SK-N-SH (cell line): ENCODE measurements around the gene KRT2. TPM values are rescaled to one million over a fixed set of nuclear protein-coding genes. Genes with fewer than 3 reads are reported as not detected.

Source experiments
- CTCF ChIA-PET: fragments of 300-600, 350-600 bp; formaldehyde crosslinking; extraction: SDS; loops from one replicate; lab custom pipeline; 2021; lab: Yijun Ruan, JAX
- POLR2A ChIA-PET: fragments of 350-600 bp; sonication (Branson Sonifier 250); formaldehyde crosslinking; extraction: SDS; loops from one replicate; lab custom pipeline; 2020; ENCODE audit warnings: antibody characterized with exemption, inconsistent platforms; lab: Yijun Ruan, JAX
- DNase-seq: peaks from one replicate; pipeline ENCODE4 v3.0.0; 2012
- H2AFZ ChIP-seq: fragments of 200-600 bp; sonication (generic); 2 replicates; pipeline ENCODE4 v1.8.1; 2016; ENCODE audit warnings: antibody characterized with exemption, mild to moderate bottlenecking, low read depth
- H3F3A ChIP-seq: fragments of 200-600 bp; sonication (generic); replicated peaks from 2 replicates; pipeline ENCODE3; 2016; ENCODE audit warnings: antibody characterized with exemption, mild to moderate bottlenecking; ENCODE audit not compliant: insufficient read depth
- H3K27ac ChIP-seq, 2 experiments: fragments of 200-500 bp in 1 of 2; fragments of 200-600 bp in 1 of 2; sonication (Bioruptor generic) in 1 of 2; sonication (generic), shearing (Covaris generic) in 1 of 2; 2 replicates each; pipeline versions ENCODE4 v1.5.1 to v1.6.1; 2014 to 2016; ENCODE audit warnings: low read depth in 2 of 2, inconsistent platforms in 1 of 2, low read length in 1 of 2, mild to moderate bottlenecking in 1 of 2, mixed read lengths in 1 of 2
- H3K27me3 ChIP-seq: fragments of 200-600 bp; sonication (generic), shearing (Covaris generic); 2 replicates; pipeline ENCODE4 v1.6.1; 2016; ENCODE audit warnings: mixed run types; ENCODE audit not compliant: insufficient read depth
- H3K36me3 ChIP-seq, 2 experiments: fragments of 200-500 bp in 1 of 2; fragments of 200-600 bp in 1 of 2; sonication (Bioruptor generic) in 1 of 2; sonication (generic) in 1 of 2; replicated peaks in 1 of 2; 2 replicates each; pipeline versions ENCODE3 to v1.5.1; 2014 to 2016; ENCODE audit warnings: low read length in 1 of 2, mild to moderate bottlenecking in 1 of 2; ENCODE audit not compliant: insufficient read depth in 2 of 2, control insufficient read depth in 1 of 2
- H3K4me1 ChIP-seq, 2 experiments: fragments of 200-500 bp in 1 of 2; fragments of 200-600 bp in 1 of 2; sonication (Bioruptor generic) in 1 of 2; sonication (generic), shearing (Covaris generic) in 1 of 2; 2 replicates each; pipeline versions ENCODE4 v1.5.1 to v1.6.1; 2014 to 2016; ENCODE audit warnings: low read depth in 1 of 2, low read length in 1 of 2, mixed run types in 1 of 2; ENCODE audit not compliant: insufficient read depth in 2 of 2, control insufficient read depth in 1 of 2
- H3K4me2 ChIP-seq: fragments of 200-600 bp; sonication (generic), shearing (Covaris generic); 2 replicates; pipeline ENCODE4 v1.6.1; 2017; ENCODE audit warnings: mixed run types
- H3K4me3 ChIP-seq, 2 experiments: fragments of 200-500 bp in 1 of 2; fragments of 200-600 bp in 1 of 2; sonication (Bioruptor generic) in 1 of 2; sonication (generic), shearing (Covaris generic) in 1 of 2; 2 replicates each; pipeline versions ENCODE4 v1.5.1 to v1.8.1; 2014 to 2016; ENCODE audit warnings: low read depth in 2 of 2, inconsistent platforms in 1 of 2, low read length in 1 of 2, mild to moderate bottlenecking in 1 of 2, mixed read lengths in 1 of 2, moderate library complexity in 1 of 2
- H3K79me2 ChIP-seq: fragments of 200-600 bp; sonication (generic); 2 replicates; pipeline ENCODE4 v1.8.1; 2017; ENCODE audit warnings: mild to moderate bottlenecking; ENCODE audit not compliant: insufficient read depth
- H3K9ac ChIP-seq: fragments of 200-600 bp; sonication (generic); 2 replicates; pipeline ENCODE4 v1.6.1; 2017; ENCODE audit warnings: mixed run types
- H3K9me2 ChIP-seq: fragments of 200-600 bp; sonication (generic); 2 replicates; pipeline ENCODE4 v1.6.1; 2017; ENCODE audit warnings: mixed run types
- H3K9me3 ChIP-seq: fragments of 200-600 bp; sonication (generic); 2 replicates; pipeline ENCODE4 v1.6.1; 2017; ENCODE audit warnings: mixed run types, mild to moderate bottlenecking, moderate library complexity
- H4K20me1 ChIP-seq: fragments of 200-600 bp; sonication (generic); 2 replicates; pipeline ENCODE4 v1.6.1; 2017; ENCODE audit warnings: mild to moderate bottlenecking, mixed run types; ENCODE audit not compliant: insufficient read depth
- CHD2 ChIP-seq: fragments of 150-350 bp; IDR thresholded peaks from 2 replicates; pipeline ENCODE4 v1.6.1; 2018; ENCODE audit warnings: low read length; ENCODE audit not compliant: partially characterized antibody
- ELF1 ChIP-seq: IDR thresholded peaks from 2 replicates; pipeline ENCODE4 v1.4.0; 2012
- EZH2phosphoT487 ChIP-seq: fragments of 200-600 bp; sonication (generic); IDR thresholded peaks from 2 replicates; pipeline ENCODE4 v1.6.1; 2017; ENCODE audit warnings: low read depth, mixed run types, mild to moderate bottlenecking, antibody characterized with exemption, moderate library complexity, borderline replicate concordance
- FOSL2 ChIP-seq: IDR thresholded peaks from 2 replicates; pipeline ENCODE4 v1.4.0; 2012; ENCODE audit warnings: low read depth, mild to moderate bottlenecking, moderate library complexity, borderline replicate concordance
- FOXM1 ChIP-seq: IDR thresholded peaks from 2 replicates; pipeline ENCODE4 v1.4.0; 2012; ENCODE audit warnings: low read depth, mild to moderate bottlenecking
- GABPA ChIP-seq: IDR thresholded peaks from 2 replicates; pipeline ENCODE4 v1.4.0; 2012; ENCODE audit warnings: low read depth, mild to moderate bottlenecking
- JUND ChIP-seq: IDR thresholded peaks from 2 replicates; pipeline ENCODE4 v1.4.0; 2012
- MEF2A ChIP-seq: IDR thresholded peaks from 2 replicates; pipeline ENCODE4 v1.4.0; 2012; ENCODE audit warnings: low read depth, borderline replicate concordance
- RAD21 ChIP-seq: IDR thresholded peaks from 2 replicates; pipeline ENCODE4 v1.6.1; 2012; ENCODE audit warnings: mild to moderate bottlenecking, low read length
- REST ChIP-seq: IDR thresholded peaks from 2 replicates; pipeline ENCODE4 v1.6.1; 2012; ENCODE audit warnings: mild to moderate bottlenecking, low read depth, low read length, moderate library complexity
- RXRA ChIP-seq: IDR thresholded peaks from 2 replicates; pipeline ENCODE4 v1.4.0; 2012; ENCODE audit warnings: low read depth, mild to moderate bottlenecking, borderline replicate concordance
- SIN3A ChIP-seq: IDR thresholded peaks from 2 replicates; pipeline ENCODE4 v1.6.1; 2012; ENCODE audit warnings: low read depth, mild to moderate bottlenecking, low read length, moderate library complexity, borderline replicate concordance
- TEAD4 ChIP-seq: IDR thresholded peaks from 2 replicates; pipeline ENCODE4 v1.4.0; 2012; ENCODE audit warnings: mild to moderate bottlenecking, borderline replicate concordance; ENCODE audit not compliant: insufficient read depth
- YY1 ChIP-seq: IDR thresholded peaks from 2 replicates; pipeline ENCODE4 v1.4.0; 2012; ENCODE audit warnings: low read depth, mild to moderate bottlenecking
- WGBS: methylation state at CpG from one replicate; pipeline ENCODE4 v1.1.6; 2017; ENCODE audit warnings: low lambda C conversion rate; 5-methylcytosine and 5-hydroxymethylcytosine counted together
- polyA plus RNA-seq, 3 experiments: library from polyadenylated mRNA; depleted of rRNA; stranded (reverse); fragments of >200 nt; gene quantifications; 2 replicates each; pipeline ENCODE4 v1.2.3, GENCODE V29; 2012
- TF ChIP-seq, protein P1 (sequence below): IDR thresholded peaks from 2 replicates; pipeline ENCODE4 v1.4.0; 2012; ENCODE audit warnings: low read depth, borderline replicate concordance
- TF ChIP-seq, protein P2 (sequence below): IDR thresholded peaks from 2 replicates; pipeline ENCODE4 v1.4.0; 2012; ENCODE audit warnings: low read depth, borderline replicate concordance
- TF ChIP-seq, protein P3 (sequence below): IDR thresholded peaks from 2 replicates; pipeline ENCODE4; 2012

Gene KRT2
- polyA plus RNA-seq, 1 of the 3 experiments (the other 2 are of a cell fraction), result not detected

GRCh38 chr12:52646613-52647012, 5.4 kb downstream of the KRT2 start:
- H2AFZ ChIP-seq, result no peak overlapping the region
- POLR2A ChIA-PET, result no interaction called here
- no peak overlapping the region for H3K27ac ChIP-seq
- no peak for DNase-seq
- H3K9ac ChIP-seq, result no peak overlapping the region
- no peaks in the 10 kb centered on the region for H3K79me2 ChIP-seq
- no peaks in the 10 kb centered on the region for H3K9me2 ChIP-seq
- TF ChIP-seq EZH2phosphoT487, result no peak
- no peak for TF ChIP-seq JUND
- TF ChIP-seq RXRA, result no peak
- no peak for TF ChIP-seq SIN3A
- TF ChIP-seq FOXM1, result no peak
- TF ChIP-seq GABPA, result no peak
- TF ChIP-seq, protein P1, sequence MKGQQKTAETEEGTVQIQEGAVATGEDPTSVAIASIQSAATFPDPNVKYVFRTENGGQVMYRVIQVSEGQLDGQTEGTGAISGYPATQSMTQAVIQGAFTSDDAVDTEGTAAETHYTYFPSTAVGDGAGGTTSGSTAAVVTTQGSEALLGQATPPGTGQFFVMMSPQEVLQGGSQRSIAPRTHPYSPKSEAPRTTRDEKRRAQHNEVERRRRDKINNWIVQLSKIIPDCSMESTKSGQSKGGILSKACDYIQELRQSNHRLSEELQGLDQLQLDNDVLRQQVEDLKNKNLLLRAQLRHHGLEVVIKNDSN, result no peak
- no peak for TF ChIP-seq YY1
- TF ChIP-seq, protein P2, sequence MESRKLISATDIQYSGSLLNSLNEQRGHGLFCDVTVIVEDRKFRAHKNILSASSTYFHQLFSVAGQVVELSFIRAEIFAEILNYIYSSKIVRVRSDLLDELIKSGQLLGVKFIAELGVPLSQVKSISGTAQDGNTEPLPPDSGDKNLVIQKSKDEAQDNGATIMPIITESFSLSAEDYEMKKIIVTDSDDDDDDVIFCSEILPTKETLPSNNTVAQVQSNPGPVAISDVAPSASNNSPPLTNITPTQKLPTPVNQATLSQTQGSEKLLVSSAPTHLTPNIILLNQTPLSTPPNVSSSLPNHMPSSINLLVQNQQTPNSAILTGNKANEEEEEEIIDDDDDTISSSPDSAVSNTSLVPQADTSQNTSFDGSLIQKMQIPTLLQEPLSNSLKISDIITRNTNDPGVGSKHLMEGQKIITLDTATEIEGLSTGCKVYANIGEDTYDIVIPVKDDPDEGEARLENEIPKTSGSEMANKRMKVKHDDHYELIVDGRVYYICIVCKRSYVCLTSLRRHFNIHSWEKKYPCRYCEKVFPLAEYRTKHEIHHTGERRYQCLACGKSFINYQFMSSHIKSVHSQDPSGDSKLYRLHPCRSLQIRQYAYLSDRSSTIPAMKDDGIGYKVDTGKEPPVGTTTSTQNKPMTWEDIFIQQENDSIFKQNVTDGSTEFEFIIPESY, result no peak
- TF ChIP-seq ELF1, result no peak
- no peak for TF ChIP-seq FOSL2
- no peak for TF ChIP-seq CHD2
- TF ChIP-seq MEF2A, result no peak
- no peak for TF ChIP-seq RAD21
- TF ChIP-seq TEAD4, result no peak
- TF ChIP-seq REST, result no peak
- TF ChIP-seq, protein P3, sequence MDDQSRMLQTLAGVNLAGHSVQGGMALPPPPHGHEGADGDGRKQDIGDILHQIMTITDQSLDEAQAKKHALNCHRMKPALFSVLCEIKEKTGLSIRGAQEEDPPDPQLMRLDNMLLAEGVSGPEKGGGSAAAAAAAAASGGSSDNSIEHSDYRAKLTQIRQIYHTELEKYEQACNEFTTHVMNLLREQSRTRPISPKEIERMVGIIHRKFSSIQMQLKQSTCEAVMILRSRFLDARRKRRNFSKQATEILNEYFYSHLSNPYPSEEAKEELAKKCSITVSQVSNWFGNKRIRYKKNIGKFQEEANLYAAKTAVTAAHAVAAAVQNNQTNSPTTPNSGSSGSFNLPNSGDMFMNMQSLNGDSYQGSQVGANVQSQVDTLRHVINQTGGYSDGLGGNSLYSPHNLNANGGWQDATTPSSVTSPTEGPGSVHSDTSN, result no peak
- no peaks in the 10 kb centered on the region for H3F3A ChIP-seq
- no peaks in the 10 kb centered on the region for H3K36me3 ChIP-seq
- WGBS, result 43% methylated on average over 11 of the region's 12 CpGs
- peaks cover 66% of the 10 kb centered on the region for H3K27me3 ChIP-seq
- H3K4me1 ChIP-seq, result no peaks in the 10 kb centered on the region
- no peak overlapping the region for H3K4me2 ChIP-seq
- H3K9me3 ChIP-seq, result no peaks in the 10 kb centered on the region
- CTCF ChIA-PET, result interaction anchor here (0.7 kb wide), 1 partner anchor 334 kb away, joined by 3 read pairs; no protein-coding TSS in a partner anchor
- no peaks in the 10 kb centered on the region for H4K20me1 ChIP-seq
- no peak overlapping the region for H3K4me3 ChIP-seq
